Fibroblast of lung (primary cell): ENCODE results near the gene MAL. TPM values are rescaled to one million over a fixed set of nuclear protein-coding genes. Genes with fewer than 3 reads are reported as not detected.

ENCODE experiments used
- DNase-seq, 2 donors: peaks; one replicate each; pipeline versions ENCODE4 v3.0.0 to v3.0.0-alpha.2; 2010; ENCODE audit warnings: low read depth in 2 of 2
- H2AFZ ChIP-seq: 2 replicates; pipeline ENCODE4 v1.5.1; 2012; ENCODE audit warnings: low read length, control low read depth, inconsistent platforms
- H3K27ac ChIP-seq: 2 replicates; pipeline ENCODE4 v1.5.1; 2011; ENCODE audit warnings: low read length, control low read depth; ENCODE audit not compliant: insufficient read depth
- H3K27me3 ChIP-seq: 2 replicates; pipeline ENCODE4 v1.5.1; 2011; ENCODE audit warnings: mild to moderate bottlenecking, low read length; ENCODE audit not compliant: control insufficient read depth, insufficient read depth
- H3K36me3 ChIP-seq: 2 replicates; pipeline ENCODE4 v1.5.1; 2011; ENCODE audit warnings: low read length; ENCODE audit not compliant: control insufficient read depth, insufficient read depth
- H3K4me1 ChIP-seq: 2 replicates; pipeline ENCODE4 v1.5.1; 2011; ENCODE audit warnings: low read length; ENCODE audit not compliant: control insufficient read depth, insufficient read depth; ENCODE audit errors: extremely low read depth
- H3K4me2 ChIP-seq: 2 replicates; pipeline ENCODE4 v1.5.1; 2011; ENCODE audit warnings: low read length, control low read depth; ENCODE audit not compliant: insufficient read depth; ENCODE audit errors: extremely low read depth
- H3K4me3 ChIP-seq, 4 experiments: fragments of 200-600 bp in 1 of 4; sonication (generic) in 1 of 4; replicated peaks in 1 of 4; 2 replicates each; pipeline ENCODE4 v1.5.1; 2011 to 2016; ENCODE audit warnings: low read length in 4 of 4, low read depth in 3 of 4, mild to moderate bottlenecking in 3 of 4, control low read depth in 2 of 4, inconsistent platforms in 1 of 4, mixed read lengths in 1 of 4; ENCODE audit not compliant: insufficient read depth in 1 of 4; ENCODE audit errors: control extremely low read depth in 1 of 4
- H3K79me2 ChIP-seq: 2 replicates; pipeline ENCODE4 v1.5.1; 2012; ENCODE audit warnings: mild to moderate bottlenecking, low read length, inconsistent platforms; ENCODE audit not compliant: control insufficient read depth, insufficient read depth
- H3K9ac ChIP-seq: 2 replicates; pipeline ENCODE4 v1.5.1; 2011; ENCODE audit warnings: mild to moderate bottlenecking, low read length, control low read depth; ENCODE audit not compliant: insufficient read depth
- H3K9me3 ChIP-seq: 2 replicates; pipeline ENCODE4 v1.5.1; 2012; ENCODE audit warnings: low read depth, low read length; ENCODE audit not compliant: control insufficient read depth, insufficient read depth
- H4K20me1 ChIP-seq: 2 replicates; pipeline ENCODE4 v1.5.1; 2011; ENCODE audit warnings: low read length; ENCODE audit not compliant: control insufficient read depth, insufficient read depth; ENCODE audit errors: extremely low read depth
- CTCF ChIP-seq, 2 donors: IDR thresholded peaks in 1 of 2; conservative IDR thresholded peaks in 1 of 2; 1 replicate in 1 of 2; 2 replicates in 1 of 2; pipeline ENCODE4 v1.5.1; 2011 to 2012; ENCODE audit warnings: low read length in 2 of 2, control low read depth in 1 of 2, inconsistent platforms in 1 of 2, low read depth in 1 of 2, mild to moderate bottlenecking in 1 of 2
- EZH2 ChIP-seq: IDR thresholded peaks from 2 replicates; pipeline ENCODE4 v1.5.1; 2012; ENCODE audit warnings: low read length, control low read depth, mild to moderate bottlenecking; ENCODE audit errors: missing control alignments
- polyA plus RNA-seq, 2 donors: library from polyadenylated mRNA; depleted of rRNA in 1 of 2; stranded (reverse) in 1 of 2; unstranded in 1 of 2; fragments of >200 nt; gene quantifications; 2 replicates each; pipeline ENCODE4 v1.2.1, GENCODE V29; 2011 to 2012; ENCODE audit warnings: missing spikeins in 1 of 2
- total RNA-seq: library from RNA; depleted of rRNA; stranded (reverse); fragments of >200 nt; gene quantifications from 2 replicates; pipeline ENCODE4 v1.2.1, GENCODE V29; 2014

MAL gene
- total and polyA plus RNA-seq, 2 donors (not counting 1 experiment from before 2014, with no cell fraction given) = not detected

- H3K27me3 ChIP-seq = peaks cover 3% of the 10 kb centered on the region
- no peaks in the 10 kb centered on the region for H3K4me1 ChIP-seq
- H3K27ac ChIP-seq = no peak overlapping the region
Observed at GRCh38 chr2:94994914-94995552, 30.5 kb upstream of the MAL start.

GRCh38 chr2:94995553-94996304 is 29.8 kb upstream of the MAL start:
- Histone ChIP-seq H3K9ac (no peak overlapping the region), H3K4me2 (no peak overlapping the region), H3K4me3 (no peak overlapping the region), H2AFZ (no peak overlapping the region), H4K20me1 (no peaks in the 10 kb centered on the region), H3K9me3 (no peaks in the 10 kb centered on the region), H3K79me2 (no peaks in the 10 kb centered on the region), H3K27me3 (peaks cover 3% of the 10 kb centered on the region), H3K27ac (no peak overlapping the region), H3K36me3 (no peaks in the 10 kb centered on the region), H3K4me1 (no peaks in the 10 kb centered on the region)
- TF ChIP-seq CTCF (conservative IDR thresholded peaks at IDR 0.05 in 1 of 2, IDR thresholded peaks at IDR 0.05 in 1 of 2; ENCODE audit: low read depth in 1 of 2, low read length in 2 of 2) (no peak), EZH2 (no peak)
- no peak for DNase-seq

More at GRCh38 chr2:94994914-94995552, 30.5 kb upstream of the MAL start:
- no peak overlapping the region for H3K4me3 ChIP-seq
- no peak overlapping the region for H3K9ac ChIP-seq
- DNase-seq = no peak
- no peaks in the 10 kb centered on the region for H4K20me1 ChIP-seq
- H3K79me2 ChIP-seq = no peaks in the 10 kb centered on the region
- H3K9me3 ChIP-seq = no peaks in the 10 kb centered on the region
- no peak overlapping the region for H3K4me2 ChIP-seq
- H3K36me3 ChIP-seq = no peaks in the 10 kb centered on the region
- H2AFZ ChIP-seq = no peak overlapping the region
- no peak for TF ChIP-seq CTCF (conservative IDR thresholded peaks at IDR 0.05 in 1 of 2, IDR thresholded peaks at IDR 0.05 in 1 of 2; ENCODE audit: low read depth in 1 of 2, low read length in 2 of 2)

GRCh38 chr2:94996305-94997100 is 29.0 kb upstream of the MAL start:
- Histone ChIP-seq H4K20me1 (no peaks in the 10 kb centered on the region), H3K27me3 (peaks cover 3% of the 10 kb centered on the region), H3K36me3 (no peaks in the 10 kb centered on the region), H3K4me3 (no peak overlapping the region), H3K4me1 (no peaks in the 10 kb centered on the region), H3K9me3 (no peaks in the 10 kb centered on the region), H3K4me2 (no peak overlapping the region), H2AFZ (no peak overlapping the region), H3K27ac (no peak overlapping the region), H3K79me2 (no peaks in the 10 kb centered on the region), H3K9ac (no peak overlapping the region)
- no peak for DNase-seq
- TF ChIP-seq CTCF (conservative IDR thresholded peaks at IDR 0.05 in 1 of 2, IDR thresholded peaks at IDR 0.05 in 1 of 2; ENCODE audit: low read depth in 1 of 2, low read length in 2 of 2) (no peak), EZH2 (no peak)
